Measurements from ENCODE around the gene SBNO1. TPM values are rescaled to one million over a fixed set of nuclear protein-coding genes. Genes with fewer than 3 reads are reported as not detected.

Gene SBNO1
- total and polyA plus RNA-seq, 3 donors from 2014 or later = 91.4 to 114 (median 91.4) TPM

GRCh38 chr12:123363390-123363739, 1.3 kb downstream of the SBNO1 start:
- no peaks in the 10 kb centered on the region for H3K36me3 ChIP-seq (ENCODE audit: low read depth, missing control alignments)
- H3K4me1 ChIP-seq = peaks cover 4% of the 10 kb centered on the region
- TF ChIP-seq CTCF (IDR thresholded peaks at IDR 0.05) = no peak
- no peak for TF ChIP-seq POLR2A (IDR thresholded peaks at IDR 0.05)
- no peaks in the 10 kb centered on the region for H3K27me3 ChIP-seq
- H3K27ac ChIP-seq = peak overlapping the region; percentile 86 to 92
- peak overlapping the region; percentile 95 to 97 for H3K4me3 ChIP-seq
- WGBS, 2 donors = 0 to 2% methylated on average over 9 of the region's 9 CpGs
- DNase-seq = no peak
- intact Hi-C loops (cut with DNase I; ENCODE audit: low total_unique reads) = no loop called here
- H3K9me3 ChIP-seq = no peaks in the 10 kb centered on the region

GRCh38 chr12:123358035-123358434, 6.6 kb downstream of the SBNO1 start:
- Histone ChIP-seq H3K27ac (no peak overlapping the region), H3K27me3 (no peaks in the 10 kb centered on the region), H3K4me3 (no peak overlapping the region), H3K9me3 (no peaks in the 10 kb centered on the region), H3K36me3 (ENCODE audit: low read depth, missing control alignments) (no peaks in the 10 kb centered on the region), H3K4me1 (peaks cover 9% of the 10 kb centered on the region)
- intact Hi-C loops (cut with DNase I; ENCODE audit: low total_unique reads) = no loop called here
- TF ChIP-seq POLR2A (IDR thresholded peaks at IDR 0.05) (no peak), CTCF (IDR thresholded peaks at IDR 0.05) (no peak)
- DNase-seq = peak; percentile 5
- WGBS, 2 donors = 45 to 75% methylated on average over 1 of the region's 1 CpG

GRCh38 chr12:123356159-123356670, 8.4 kb downstream of the SBNO1 start:
- no peaks in the 10 kb centered on the region for H3K9me3 ChIP-seq
- intact Hi-C loops (cut with DNase I; ENCODE audit: low total_unique reads) = no loop called here
- H3K4me3 ChIP-seq = no peak overlapping the region
- TF ChIP-seq CTCF (IDR thresholded peaks at IDR 0.05) = no peak
- TF ChIP-seq POLR2A (IDR thresholded peaks at IDR 0.05) = no peak
- DNase-seq = no peak
- H3K27ac ChIP-seq = no peak overlapping the region
- H3K4me1 ChIP-seq = peaks cover 5% of the 10 kb centered on the region
- H3K36me3 ChIP-seq (ENCODE audit: low read depth, missing control alignments) = no peaks in the 10 kb centered on the region
- 72 to 80% methylated on average over 7 of the region's 7 CpGs for WGBS, 2 donors
- no peaks in the 10 kb centered on the region for H3K27me3 ChIP-seq

- H3K4me3 ChIP-seq = no peak overlapping the region
- WGBS, 2 donors = 89 to 93% methylated on average over 2 of the region's 2 CpGs
- TF ChIP-seq POLR2A (IDR thresholded peaks at IDR 0.05) = no peak
- TF ChIP-seq CTCF (IDR thresholded peaks at IDR 0.05) = no peak
- no peaks in the 10 kb centered on the region for H3K9me3 ChIP-seq
- no peak for DNase-seq
- H3K27ac ChIP-seq = no peak overlapping the region
- no peaks in the 10 kb centered on the region for H3K36me3 ChIP-seq (ENCODE audit: low read depth, missing control alignments)
- intact Hi-C loops (cut with DNase I; ENCODE audit: low total_unique reads) = no loop called here
- H3K27me3 ChIP-seq = no peaks in the 10 kb centered on the region
- peaks cover 5% of the 10 kb centered on the region for H3K4me1 ChIP-seq
Measured at GRCh38 chr12:123354600-123354999, 10.0 kb downstream of the SBNO1 start.

- H3K9me3 ChIP-seq = no peaks in the 10 kb centered on the region
- no peak overlapping the region for H3K27ac ChIP-seq
- no peaks in the 10 kb centered on the region for H3K27me3 ChIP-seq
- intact Hi-C loops (cut with DNase I; ENCODE audit: low total_unique reads) = no loop called here
- no peaks in the 10 kb centered on the region for H3K4me1 ChIP-seq
- WGBS, 2 donors = 83 to 89% methylated on average over 2 of the region's 2 CpGs
- DNase-seq = no peak
- H3K4me3 ChIP-seq = no peak overlapping the region
- H3K36me3 ChIP-seq (ENCODE audit: low read depth, missing control alignments) = no peaks in the 10 kb centered on the region
- TF ChIP-seq POLR2A (IDR thresholded peaks at IDR 0.05) (no peak), CTCF (IDR thresholded peaks at IDR 0.05) (no peak)
Measured at GRCh38 chr12:123351349-123351748, 13.3 kb downstream of the SBNO1 start.
